Activated CD4-positive, alpha-beta T cell treated with anti-CD3 and anti-CD28 coated beads, Interleukin-2, amount 10 ng/mL, durations not matched to agents 24 days and 14 days (primary cell): Measurements from ENCODE around the gene CCDC196. TPM values are rescaled to one million over a fixed set of nuclear protein-coding genes. Genes with fewer than 3 reads are reported as not detected.

Experiments
- DNase-seq: peaks from one replicate; pipeline ENCODE4 v3.0.0; 2022
- H3K27ac Mint-ChIP-seq: one replicate; pipeline ENCODE4 v1.8.0; 2022; ENCODE audit warnings: mild to moderate bottlenecking, mixed read lengths
- H3K27me3 Mint-ChIP-seq: one replicate; pipeline ENCODE4 v1.8.0; 2022; ENCODE audit warnings: mixed read lengths
- H3K36me3 Mint-ChIP-seq: one replicate; pipeline ENCODE4 v1.8.0; 2022; ENCODE audit warnings: low read depth, mild to moderate bottlenecking, mixed read lengths
- H3K4me1 Mint-ChIP-seq: one replicate; pipeline ENCODE4 v1.8.0; 2021; ENCODE audit warnings: mixed read lengths
- H3K4me3 Mint-ChIP-seq: one replicate; pipeline ENCODE4 v1.8.0; 2022; ENCODE audit warnings: mild to moderate bottlenecking, moderate library complexity, mixed read lengths
- H3K9me3 Mint-ChIP-seq: one replicate; pipeline ENCODE4 v1.8.0; 2021; ENCODE audit warnings: mixed read lengths
- intact Hi-C: fragments of 100-400 bp; cut with micrococcal nuclease; formaldehyde crosslinking; loops from one replicate; pipeline ENCODE4 v1.15.1; 2023
- total RNA-seq: library from RNA; stranded (reverse); gene quantifications from 2 replicates; pipeline ENCODE4 v1.2.3, GENCODE V29; 2022

The CCDC196 gene
- total RNA-seq: not detected in 2 replicates

- Mint-ChIP-seq H3K9me3 (no peaks in the 10 kb centered on the region), H3K36me3 (no peaks in the 10 kb centered on the region), H3K27me3 (peaks cover 4% of the 10 kb centered on the region), H3K4me3 (no peak within 1 kb of the TSS), H3K27ac (no peak within 1 kb of the TSS), H3K4me1 (no peaks in the 10 kb centered on the region)
- intact Hi-C loops: no loop called here
- no peak for DNase-seq
Measured at GRCh38 chr14:66485910-66486421, at the start of gene CCDC196. TSS of gene CCDC196 (plus strand) at chr14:66486371. CDS start at chr14:66486503, 132 bp downstream.

GRCh38 chr14:66440801-66441200 lies 45.4 kb upstream of the CCDC196 start:
- no peaks in the 10 kb centered on the region for H3K36me3 Mint-ChIP-seq
- H3K9me3 Mint-ChIP-seq: peaks cover 13% of the 10 kb centered on the region
- no peak overlapping the region for H3K4me3 Mint-ChIP-seq
- no peak overlapping the region for H3K27ac Mint-ChIP-seq
- no peaks in the 10 kb centered on the region for H3K4me1 Mint-ChIP-seq
- intact Hi-C loops: no loop called here
- DNase-seq: no peak
- H3K27me3 Mint-ChIP-seq: no peaks in the 10 kb centered on the region

- no peaks in the 10 kb centered on the region for H3K27me3 Mint-ChIP-seq
- intact Hi-C loops: no loop called here
- no peak for DNase-seq
- H3K36me3 Mint-ChIP-seq: no peaks in the 10 kb centered on the region
- H3K4me1 Mint-ChIP-seq: no peaks in the 10 kb centered on the region
- H3K9me3 Mint-ChIP-seq: peaks cover 10% of the 10 kb centered on the region
- H3K4me3 Mint-ChIP-seq: no peak overlapping the region
- no peak overlapping the region for H3K27ac Mint-ChIP-seq
Measured at GRCh38 chr14:66442953-66443571, 43.1 kb upstream of the CCDC196 start.

GRCh38 chr14:66443785-66444184 lies 42.4 kb upstream of the CCDC196 start:
- H3K4me3 Mint-ChIP-seq: no peak overlapping the region
- no peak overlapping the region for H3K27ac Mint-ChIP-seq
- H3K27me3 Mint-ChIP-seq: no peaks in the 10 kb centered on the region
- peaks cover 10% of the 10 kb centered on the region for H3K9me3 Mint-ChIP-seq
- no peaks in the 10 kb centered on the region for H3K36me3 Mint-ChIP-seq
- intact Hi-C loops: no loop called here
- DNase-seq: no peak
- H3K4me1 Mint-ChIP-seq: no peaks in the 10 kb centered on the region

GRCh38 chr14:66444271-66444927 lies 41.8 kb upstream of the CCDC196 start:
- Mint-ChIP-seq H3K9me3 (peaks cover 10% of the 10 kb centered on the region), H3K27me3 (no peaks in the 10 kb centered on the region), H3K4me3 (no peak overlapping the region), H3K27ac (no peak overlapping the region), H3K4me1 (no peaks in the 10 kb centered on the region), H3K36me3 (no peaks in the 10 kb centered on the region)
- no peak for DNase-seq
- intact Hi-C loops: no loop called here

GRCh38 chr14:66445936-66446335 lies 40.2 kb upstream of the CCDC196 start:
- no peak overlapping the region for H3K4me3 Mint-ChIP-seq
- DNase-seq: no peak
- H3K27ac Mint-ChIP-seq: no peak overlapping the region
- peaks cover under 1% of the 10 kb centered on the region for H3K9me3 Mint-ChIP-seq
- H3K27me3 Mint-ChIP-seq: no peaks in the 10 kb centered on the region
- intact Hi-C loops: no loop called here
- H3K4me1 Mint-ChIP-seq: no peaks in the 10 kb centered on the region
- H3K36me3 Mint-ChIP-seq: no peaks in the 10 kb centered on the region

GRCh38 chr14:66453469-66453868 lies 32.7 kb upstream of the CCDC196 start:
- H3K9me3 Mint-ChIP-seq: peaks cover 8% of the 10 kb centered on the region
- H3K27me3 Mint-ChIP-seq: no peaks in the 10 kb centered on the region
- no peak overlapping the region for H3K4me3 Mint-ChIP-seq
- H3K4me1 Mint-ChIP-seq: no peaks in the 10 kb centered on the region
- no peak overlapping the region for H3K27ac Mint-ChIP-seq
- DNase-seq: no peak
- intact Hi-C loops: no loop called here
- H3K36me3 Mint-ChIP-seq: no peaks in the 10 kb centered on the region

GRCh38 chr14:66459603-66460002 lies 26.6 kb upstream of the CCDC196 start:
- H3K36me3 Mint-ChIP-seq: no peaks in the 10 kb centered on the region
- DNase-seq: no peak
- no peaks in the 10 kb centered on the region for H3K27me3 Mint-ChIP-seq
- no peaks in the 10 kb centered on the region for H3K4me1 Mint-ChIP-seq
- H3K4me3 Mint-ChIP-seq: no peak overlapping the region
- H3K9me3 Mint-ChIP-seq: peaks cover 8% of the 10 kb centered on the region
- no peak overlapping the region for H3K27ac Mint-ChIP-seq
- intact Hi-C loops: no loop called here

GRCh38 chr14:66464261-66464660 lies 21.9 kb upstream of the CCDC196 start:
- H3K4me1 Mint-ChIP-seq: no peaks in the 10 kb centered on the region
- H3K36me3 Mint-ChIP-seq: no peaks in the 10 kb centered on the region
- no peak overlapping the region for H3K27ac Mint-ChIP-seq
- H3K9me3 Mint-ChIP-seq: no peaks in the 10 kb centered on the region
- DNase-seq: no peak
- H3K27me3 Mint-ChIP-seq: no peaks in the 10 kb centered on the region
- intact Hi-C loops: no loop called here
- H3K4me3 Mint-ChIP-seq: no peak overlapping the region

- intact Hi-C loops: no loop called here
- peaks cover 6% of the 10 kb centered on the region for H3K9me3 Mint-ChIP-seq
- no peak for DNase-seq
- no peaks in the 10 kb centered on the region for H3K36me3 Mint-ChIP-seq
- H3K4me3 Mint-ChIP-seq: no peak overlapping the region
- no peak overlapping the region for H3K27ac Mint-ChIP-seq
- H3K27me3 Mint-ChIP-seq: no peaks in the 10 kb centered on the region
- no peaks in the 10 kb centered on the region for H3K4me1 Mint-ChIP-seq
Measured at GRCh38 chr14:66468778-66469367, 17.3 kb upstream of the CCDC196 start.

GRCh38 chr14:66471584-66471983 lies 14.6 kb upstream of the CCDC196 start:
- Mint-ChIP-seq H3K9me3 (peaks cover 6% of the 10 kb centered on the region), H3K27ac (no peak overlapping the region), H3K27me3 (no peaks in the 10 kb centered on the region), H3K36me3 (no peaks in the 10 kb centered on the region), H3K4me3 (no peak overlapping the region), H3K4me1 (no peaks in the 10 kb centered on the region)
- DNase-seq: no peak
- intact Hi-C loops: no loop called here

GRCh38 chr14:66472251-66472650 lies 13.9 kb upstream of the CCDC196 start:
- Mint-ChIP-seq H3K27me3 (no peaks in the 10 kb centered on the region), H3K27ac (no peak overlapping the region), H3K4me3 (no peak overlapping the region), H3K9me3 (peaks cover 6% of the 10 kb centered on the region), H3K4me1 (no peaks in the 10 kb centered on the region), H3K36me3 (no peaks in the 10 kb centered on the region)
- no peak for DNase-seq
- intact Hi-C loops: no loop called here

- Mint-ChIP-seq H3K9me3 (peaks cover 6% of the 10 kb centered on the region), H3K4me3 (no peak overlapping the region), H3K4me1 (no peaks in the 10 kb centered on the region), H3K36me3 (no peaks in the 10 kb centered on the region), H3K27ac (no peak overlapping the region), H3K27me3 (no peaks in the 10 kb centered on the region)
- intact Hi-C loops: no loop called here
- no peak for DNase-seq
Measured at GRCh38 chr14:66473223-66473622, 12.9 kb upstream of the CCDC196 start.

- intact Hi-C loops: no loop called here
- Mint-ChIP-seq H3K27me3 (no peaks in the 10 kb centered on the region), H3K4me3 (no peak overlapping the region), H3K27ac (no peak overlapping the region), H3K36me3 (no peaks in the 10 kb centered on the region), H3K9me3 (peaks cover 6% of the 10 kb centered on the region), H3K4me1 (no peaks in the 10 kb centered on the region)
- no peak for DNase-seq
Measured at GRCh38 chr14:66476964-66477363, 9.2 kb upstream of the CCDC196 start.
